GM23248 (cell line): Measurements from ENCODE around the gene EVI2A.

Source experiments
- EZH2 ChIP-seq: fragments of 200-600 bp; sonication (generic); IDR thresholded peaks from 2 replicates; pipeline ENCODE4 v1.6.1; 2018; ENCODE audit warnings: antibody characterized with exemption, mild to moderate bottlenecking; ENCODE audit not compliant: insufficient read depth, poor library complexity, severe bottlenecking
- EZH2phosphoT487 ChIP-seq: fragments of 200-600 bp; sonication (generic); IDR thresholded peaks from 2 replicates; pipeline ENCODE4 v1.6.1; 2018; ENCODE audit warnings: antibody characterized with exemption, moderate library complexity, mild to moderate bottlenecking, low read depth; ENCODE audit not compliant: insufficient read depth

DNA sequence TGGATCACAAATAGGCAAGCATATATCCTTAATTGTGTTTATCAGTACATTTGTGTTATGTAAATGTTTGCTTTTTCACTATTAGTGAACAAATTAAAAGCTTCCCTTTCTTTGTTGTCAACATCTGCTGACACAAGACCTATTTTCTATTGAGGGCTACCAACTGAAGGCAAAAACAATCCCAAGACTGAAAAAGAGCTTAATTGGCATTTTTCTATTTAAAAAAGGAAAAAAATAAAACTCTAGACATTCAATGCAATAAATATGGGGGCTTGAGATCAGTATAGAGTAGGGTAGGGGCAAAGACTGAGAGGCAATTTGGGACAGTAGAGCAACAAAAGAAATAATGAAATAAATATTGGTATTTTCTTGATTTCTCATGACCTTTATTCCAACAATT, 48.6 kb downstream of the EVI2A start:
- TF ChIP-seq EZH2phosphoT487 (no peak), EZH2 (no peak)
